ACHN (cell line): ENCODE data around the gene TMEM212.
"Not testable (repeated sequence)": the region's sequence is repeated elsewhere in the genome, so short reads cannot be mapped to it uniquely, and the experiment has no call there.

Experiments
- DNase-seq: peaks from one replicate; pipeline ENCODE4 v3.0.0-alpha.2; 2015
- in situ Hi-C: cut with HindIII; loops from 2 replicates; pipeline ENCODE4 v1.10.0; 2017; ENCODE audit warnings: low sequenced_read_pairs, low pct_ligation_motif_present, low pct_unique_long_range_greater_than_20kb

Gene TMEM212

DNA sequence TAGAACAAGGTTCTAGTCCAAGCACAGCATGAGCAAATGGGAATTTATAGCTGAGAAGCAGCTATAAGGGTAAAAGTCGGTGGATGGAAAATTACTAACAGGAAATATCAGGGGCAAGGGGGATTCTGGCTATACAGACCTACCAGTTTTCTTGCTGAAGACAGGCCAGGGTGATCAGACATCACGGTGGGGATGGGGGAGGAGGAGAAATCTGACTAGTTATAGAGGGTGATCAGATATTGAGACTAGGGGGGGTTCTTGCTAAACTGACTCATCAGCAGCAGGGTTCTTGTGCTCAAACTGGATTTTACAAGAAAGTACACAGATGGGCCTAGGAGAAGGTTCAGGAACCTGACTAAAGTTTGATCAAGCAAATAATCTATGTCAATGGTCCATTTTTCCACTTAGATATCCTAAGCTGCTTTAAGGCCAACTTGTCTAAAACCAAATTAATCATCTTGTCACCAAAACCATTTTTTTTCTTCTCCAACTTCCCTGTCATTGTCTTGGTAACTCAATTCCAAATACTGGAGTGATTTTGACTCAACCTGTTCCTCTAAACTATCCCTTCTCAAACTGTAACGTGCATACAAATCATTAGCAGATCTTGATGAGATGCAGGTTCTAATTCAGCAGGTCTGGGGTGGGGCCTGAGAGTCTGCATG, 4.6 kb downstream of the TMEM212 start:
- in situ Hi-C loops = no loop called here
- DNase-seq = no peak

DNA sequence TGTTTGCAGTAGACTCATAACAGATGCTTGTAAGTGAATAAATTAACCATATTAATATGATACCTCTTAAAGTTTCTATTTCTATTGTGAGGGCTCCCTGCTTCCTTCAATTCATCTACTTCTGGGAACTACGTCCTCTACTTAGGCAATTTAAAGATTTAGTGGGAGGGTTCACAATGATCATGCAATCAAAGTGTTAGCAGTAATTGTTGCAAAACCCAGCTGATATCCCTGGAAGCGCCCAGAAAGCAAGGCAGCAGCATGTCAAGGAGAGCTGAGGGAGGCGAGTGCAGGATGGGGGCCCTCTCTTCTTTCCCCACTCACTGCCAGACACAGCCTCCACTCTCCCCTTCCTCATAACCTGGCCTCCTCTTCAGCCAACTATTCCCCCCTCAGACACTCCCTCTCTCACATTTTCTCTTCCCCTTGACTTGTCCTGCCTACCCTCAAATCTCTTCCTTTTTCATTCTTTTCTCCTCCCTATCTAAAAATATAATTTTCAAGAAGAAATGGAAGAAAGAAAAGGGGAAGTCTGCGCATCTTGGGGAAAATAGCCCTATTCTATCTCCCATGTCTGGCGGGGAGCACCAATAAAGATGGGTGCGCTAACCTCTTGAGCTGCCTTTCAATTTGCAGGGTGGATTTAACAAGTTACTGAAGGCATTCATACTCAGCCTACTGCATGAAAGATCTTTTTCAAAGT, 6.6 kb downstream of the TMEM212 start:
- in situ Hi-C loops = no loop called here
- DNase-seq = no peak

DNA sequence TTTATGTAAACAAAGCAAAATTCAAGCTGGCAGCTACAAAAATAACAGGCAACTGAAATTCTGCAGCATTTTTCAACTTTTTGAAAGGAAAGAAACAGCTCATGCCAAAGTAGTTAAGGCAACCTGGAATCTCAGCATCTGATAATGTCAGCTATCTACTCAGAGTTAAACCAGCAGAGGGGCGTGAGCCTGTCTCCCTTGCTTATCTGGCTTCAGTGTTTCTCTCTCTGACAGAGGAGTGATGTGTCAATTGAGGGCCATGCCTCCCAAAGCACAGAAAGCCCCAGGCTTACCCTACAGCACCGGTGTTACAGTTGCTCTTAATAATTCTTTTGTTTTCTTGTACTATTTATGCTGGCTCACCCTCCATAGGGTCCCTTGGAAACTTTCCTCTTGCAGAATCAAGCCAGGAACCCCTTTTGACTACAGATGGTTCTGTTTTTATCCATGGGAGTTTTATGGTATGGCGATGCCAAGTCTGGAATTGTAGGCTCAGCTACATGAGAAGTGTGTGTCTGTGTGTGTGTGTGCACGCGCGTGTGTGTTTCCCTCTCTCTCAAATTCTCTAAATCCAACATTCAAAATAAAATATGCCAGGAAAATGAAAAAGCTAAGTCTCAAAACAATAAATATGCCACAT, 7.3 kb downstream of the TMEM212 start:
- in situ Hi-C loops = no loop called here
- DNase-seq = no peak

DNA sequence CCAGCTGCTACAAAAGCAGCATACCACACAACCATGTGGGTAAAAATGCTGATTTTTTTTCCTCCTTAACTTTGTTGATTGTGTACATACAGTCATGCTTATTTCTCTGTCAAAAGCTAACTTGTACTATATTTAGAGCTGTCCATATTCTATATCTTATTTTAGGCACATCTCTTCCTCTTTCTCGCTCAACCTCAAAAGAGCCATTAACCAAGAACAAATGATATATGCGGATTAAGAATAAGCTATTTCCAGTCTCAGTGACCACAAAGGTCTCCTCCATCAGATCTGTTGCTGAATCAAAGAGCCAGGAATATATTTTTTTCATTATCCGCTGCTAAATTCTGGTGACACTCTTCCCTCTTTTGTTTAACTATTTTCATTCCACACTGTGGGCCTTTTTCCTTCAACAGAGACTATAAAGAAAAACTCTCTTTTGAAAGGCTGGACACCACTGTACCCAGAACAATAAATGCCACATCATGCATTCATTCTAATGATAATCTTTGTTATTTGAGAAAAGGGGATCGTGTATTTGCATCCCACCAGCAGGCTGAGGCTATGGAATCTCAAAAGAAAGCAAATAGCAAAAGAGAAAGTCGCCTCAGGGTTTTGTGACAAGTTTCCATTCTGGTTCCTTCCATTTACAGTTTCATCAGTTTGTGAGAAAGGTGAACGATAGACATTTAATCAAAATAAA, 8.0 kb downstream of the TMEM212 start:
- DNase-seq = no peak
- in situ Hi-C loops = no loop called here

DNA sequence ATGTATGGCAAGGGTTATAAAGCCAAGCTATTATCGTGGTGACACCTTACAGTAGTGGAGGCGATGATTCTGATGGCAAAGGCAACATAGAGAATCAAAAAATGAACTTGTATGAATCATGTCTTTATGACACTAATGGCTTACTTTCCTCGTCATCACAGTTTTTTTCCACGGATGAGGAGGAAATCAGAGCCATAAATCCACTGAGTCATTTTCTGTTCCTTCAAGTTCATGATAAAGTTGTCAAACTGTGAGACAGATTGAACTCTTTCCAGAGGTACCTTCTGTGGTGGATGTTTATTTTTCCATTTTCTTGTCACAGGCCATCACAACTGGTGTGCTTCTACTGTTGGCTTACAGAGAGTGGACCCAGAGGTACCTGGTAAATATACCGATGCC, 8.5 kb downstream of the TMEM212 start:
- in situ Hi-C loops = no loop called here
- DNase-seq = no peak

DNA sequence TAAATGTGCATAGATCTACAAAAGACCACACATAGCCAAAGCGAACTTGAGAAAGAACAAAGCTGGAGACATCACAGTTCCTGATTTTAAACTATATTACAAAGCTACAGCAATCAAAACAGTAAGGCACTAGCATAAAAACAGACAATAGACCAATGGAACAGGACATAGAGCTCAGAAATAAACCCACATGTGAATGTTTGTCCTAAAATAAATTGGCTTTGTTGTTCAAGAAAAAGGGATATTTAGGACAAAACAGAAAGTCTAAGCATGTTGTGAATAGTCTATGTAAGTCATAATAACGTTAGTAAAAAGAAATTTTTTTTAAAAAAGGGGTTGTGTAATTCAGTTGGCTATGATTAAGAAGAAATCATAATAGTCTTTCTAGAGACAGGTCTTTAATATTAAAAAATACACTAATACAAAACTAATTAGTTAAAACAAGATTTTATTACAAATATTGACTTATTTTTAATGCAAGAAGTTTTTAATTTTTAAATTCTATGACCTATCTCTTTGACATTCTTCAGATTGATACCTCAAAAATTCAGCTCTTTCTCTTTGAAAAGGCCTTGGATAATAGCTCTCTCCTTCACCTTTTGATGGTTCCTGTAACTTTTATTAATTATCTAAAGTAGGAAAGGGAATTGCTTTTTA, 11.6 kb downstream of the TMEM212 start:
- no peak for DNase-seq
- in situ Hi-C loops = no loop called here

DNA sequence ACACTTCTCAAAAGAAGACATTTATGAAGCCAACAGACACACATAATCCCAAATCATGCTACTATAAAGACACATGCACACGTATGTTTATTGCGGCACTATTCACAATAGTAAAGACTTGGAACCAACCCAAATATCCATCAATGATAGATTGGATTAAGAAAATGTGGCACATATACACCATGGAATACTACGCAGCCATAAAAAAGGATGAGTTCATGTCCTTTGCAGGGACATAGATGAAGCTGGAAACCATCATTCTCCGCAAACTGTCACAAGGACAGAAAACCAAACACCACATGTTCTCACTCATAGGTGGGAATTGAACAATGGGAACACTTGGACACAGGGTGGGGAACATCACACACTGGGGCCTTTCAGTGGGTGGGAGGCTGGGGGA, 15.6 kb downstream of the TMEM212 start:
- in situ Hi-C loops, DNase-seq: not testable (repeated sequence)

DNA sequence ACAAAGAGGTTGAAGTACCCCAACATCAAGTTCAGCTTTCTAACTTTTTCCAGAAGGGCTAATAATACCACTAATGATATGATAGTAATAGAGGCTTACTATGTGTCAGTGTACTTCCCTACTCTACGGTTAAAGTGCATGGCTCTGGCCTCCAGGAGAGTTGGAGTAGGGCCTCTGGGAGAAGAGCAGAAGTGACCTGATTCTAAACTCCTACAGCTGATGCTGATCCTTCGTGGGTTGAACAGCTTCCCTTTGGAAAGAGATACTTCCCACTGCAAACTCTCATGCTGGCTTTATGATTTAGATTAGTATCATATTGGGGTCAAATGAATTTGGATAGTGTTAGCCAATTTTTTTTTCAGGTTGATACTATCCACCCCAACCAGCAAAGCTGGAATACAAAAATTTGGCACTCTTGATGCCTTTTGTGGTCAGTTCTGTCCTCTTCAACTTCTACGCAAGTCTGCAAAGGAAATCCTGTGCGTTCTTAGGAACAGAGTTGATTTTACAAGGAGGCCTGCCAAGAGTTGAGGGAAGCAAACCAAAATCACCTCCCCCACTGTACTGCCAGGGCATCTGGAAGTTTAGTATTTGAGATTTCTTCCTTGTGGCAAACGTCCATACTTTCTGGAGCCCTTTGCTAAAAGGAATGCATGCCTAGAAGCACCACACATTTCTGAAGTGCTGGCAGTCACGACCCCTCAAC, 17.8 kb downstream of the TMEM212 start:
- no peak for DNase-seq
- in situ Hi-C loops = no loop called here

DNA sequence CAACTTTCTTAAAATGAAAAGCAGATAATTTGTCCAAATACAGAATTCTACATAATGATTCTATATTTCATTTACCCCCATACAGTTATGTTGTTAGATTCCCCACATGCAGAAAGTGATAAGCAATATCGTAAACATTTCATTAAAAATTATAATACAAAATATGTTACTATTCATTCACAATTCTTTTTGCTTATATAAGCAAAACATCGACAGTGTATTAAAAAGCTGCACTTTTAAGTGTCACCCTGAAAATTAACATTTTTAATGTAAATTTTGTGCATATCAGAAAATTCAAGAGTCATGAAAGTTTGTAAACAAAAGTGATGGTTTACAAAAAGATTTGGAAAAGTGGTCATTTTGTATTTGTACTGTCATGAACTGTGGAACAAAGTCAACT, 19.2 kb downstream of the TMEM212 start:
- in situ Hi-C loops = no loop called here
- DNase-seq = no peak

DNA sequence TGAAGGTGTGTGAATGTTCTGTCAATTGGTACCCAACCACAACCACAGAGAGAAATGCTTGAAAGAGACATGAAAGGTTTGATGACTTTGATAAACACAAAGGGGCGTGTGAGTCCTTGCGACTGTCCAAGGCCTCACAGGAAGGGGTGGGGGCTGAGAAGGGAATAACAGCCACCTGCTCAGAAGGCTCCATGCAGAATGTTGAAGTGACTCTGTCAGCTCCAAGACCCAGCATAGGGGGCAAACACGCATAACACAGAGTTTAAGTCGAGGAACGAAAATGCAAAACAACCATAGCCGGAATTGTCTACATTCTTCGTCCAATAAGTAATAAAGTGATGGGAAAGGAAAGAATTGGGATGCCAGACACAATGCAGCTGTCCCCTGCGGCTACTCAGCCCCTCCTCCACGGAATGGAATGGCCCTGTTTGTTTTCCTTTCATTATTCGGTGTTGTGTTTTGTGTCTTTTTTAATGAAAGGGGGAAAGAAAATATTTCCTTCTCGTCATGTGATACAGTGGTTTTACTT, 19.9 kb downstream of the TMEM212 start:
- DNase-seq = no peak
- in situ Hi-C loops = no loop called here

DNA sequence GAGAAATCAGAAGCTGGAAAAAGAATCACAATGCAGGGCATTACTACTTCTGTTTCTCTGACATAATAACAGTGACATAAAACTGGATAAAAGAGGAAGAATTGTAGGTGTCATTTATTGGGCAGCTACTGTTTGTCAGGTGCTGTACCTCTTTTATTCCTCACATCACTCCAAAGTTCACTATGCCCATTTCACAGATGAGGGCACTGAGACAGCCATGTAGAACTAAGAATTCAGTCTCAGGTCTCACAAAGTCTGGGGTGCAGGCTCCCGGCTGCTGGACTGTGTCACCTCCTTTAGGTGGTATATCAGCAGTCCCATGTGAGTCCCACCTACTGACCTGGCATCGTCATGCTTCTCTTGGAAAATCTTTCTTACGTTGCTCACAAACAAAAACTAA, 20.8 kb downstream of the TMEM212 start:
- in situ Hi-C loops = no loop called here
- no peak for DNase-seq

DNA sequence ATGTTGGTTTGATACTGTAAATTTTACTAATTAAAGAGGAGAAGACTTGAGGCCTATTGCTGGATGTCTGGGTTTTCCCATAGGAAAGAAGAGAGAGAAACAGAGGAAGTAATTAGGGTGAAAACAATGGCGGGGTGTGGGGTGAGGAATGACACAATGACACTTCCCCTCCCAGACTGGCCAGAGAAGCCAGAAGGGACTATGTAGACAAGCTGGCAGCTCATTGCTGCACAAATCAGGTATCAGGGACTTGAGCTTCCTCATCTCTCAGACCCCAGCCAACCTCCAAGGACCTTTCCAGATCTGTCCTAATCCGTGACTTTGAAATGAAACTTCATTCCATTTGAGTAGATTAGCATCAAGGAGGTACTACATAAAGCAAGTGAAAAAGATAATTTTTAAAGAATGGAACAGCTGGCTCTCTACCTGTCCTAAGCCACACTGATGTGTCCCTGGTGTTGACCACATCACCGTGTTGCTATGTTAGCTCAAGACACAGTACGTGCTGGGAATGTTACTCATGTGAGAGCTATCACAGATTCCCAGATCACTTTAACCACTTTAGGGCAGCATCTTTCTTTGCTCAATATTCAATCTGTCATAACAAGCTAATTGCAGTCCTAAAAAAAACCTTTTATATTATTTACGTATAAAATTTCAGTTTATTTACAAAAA, 22.2 kb downstream of the TMEM212 start:
- in situ Hi-C loops = no loop called here
- DNase-seq = no peak

DNA sequence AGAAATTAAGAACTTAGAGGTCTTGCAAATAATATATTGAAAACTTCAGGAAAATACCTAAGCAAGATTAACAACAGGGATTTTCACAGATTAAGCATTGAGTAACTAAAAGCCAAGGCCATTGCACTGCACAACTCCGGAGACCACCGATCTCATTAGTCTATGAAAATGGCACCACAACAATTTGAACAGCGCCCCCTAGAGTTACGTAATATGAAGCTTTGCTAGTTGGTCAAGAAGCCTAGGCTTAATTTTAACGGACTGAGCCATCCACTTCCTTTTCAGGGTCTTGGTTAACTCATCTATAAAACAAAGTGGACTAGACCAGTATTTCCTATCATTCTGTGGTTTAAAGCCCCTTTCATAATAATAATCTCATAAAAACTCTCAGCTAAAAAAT, 24.8 kb downstream of the TMEM212 start:
- DNase-seq = peak; percentile 19
- in situ Hi-C loops = no loop called here

DNA sequence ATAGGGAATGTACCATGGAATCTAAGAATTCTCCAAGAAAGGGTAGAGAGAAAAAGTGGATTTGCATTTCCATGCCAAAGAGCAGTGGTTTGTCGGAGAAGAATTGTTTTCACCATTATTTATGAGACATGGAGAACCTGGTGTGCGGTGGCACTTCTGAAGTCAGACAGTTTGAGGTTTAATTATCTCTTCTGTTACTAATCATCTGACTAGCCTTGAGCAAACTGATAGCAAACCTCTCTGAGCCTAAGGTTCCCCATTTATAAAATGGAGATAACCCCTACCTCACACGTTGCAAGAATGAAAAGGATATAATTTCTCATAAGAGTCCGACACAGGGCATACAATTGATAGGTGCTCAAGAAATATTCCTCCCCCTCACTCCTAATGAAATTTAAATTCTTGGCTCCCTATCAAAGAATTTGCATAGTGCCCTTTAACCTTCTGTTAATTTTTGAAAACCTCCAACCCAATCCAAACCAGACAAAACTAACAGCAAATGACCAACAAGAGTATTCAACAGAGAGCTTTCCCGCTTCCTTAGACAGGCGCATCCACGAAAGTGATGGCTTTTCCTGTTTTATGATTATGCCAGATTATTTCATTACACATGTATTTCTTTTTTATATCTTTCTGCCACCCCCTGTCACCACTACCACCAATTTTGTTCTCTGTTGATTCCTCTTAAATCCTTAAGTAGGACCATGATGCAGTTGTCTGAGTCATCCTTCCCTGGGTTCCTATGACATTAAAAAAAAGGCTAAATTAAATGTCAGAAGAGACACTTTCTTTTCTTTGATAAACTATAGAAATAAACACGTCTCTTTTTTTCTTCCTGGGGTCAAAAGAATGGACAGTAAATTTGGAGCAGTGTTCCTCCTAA, 28.5 kb downstream of the TMEM212 start:
- no peak for DNase-seq
- in situ Hi-C loops = no loop called here

DNA sequence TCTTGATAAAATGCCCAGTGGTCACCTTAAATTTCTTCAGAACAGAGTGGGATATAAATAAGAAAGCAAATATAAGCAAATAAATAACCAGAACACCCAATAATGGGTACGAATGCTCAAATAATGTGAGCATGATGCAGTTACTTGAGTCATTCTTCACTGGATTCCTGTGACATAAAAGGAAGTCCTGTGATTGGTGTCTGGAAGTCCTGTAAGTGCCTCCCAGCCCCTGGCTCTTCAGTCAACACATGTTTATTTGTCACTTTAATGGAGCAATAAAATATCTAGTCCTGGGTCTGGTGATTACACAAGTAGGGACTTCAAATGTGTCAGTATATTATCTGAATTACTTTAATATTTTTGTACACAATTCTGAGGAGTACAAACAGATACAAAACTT, 30.4 kb downstream of the TMEM212 start:
- in situ Hi-C loops = no loop called here
- DNase-seq = peak; percentile 71

DNA sequence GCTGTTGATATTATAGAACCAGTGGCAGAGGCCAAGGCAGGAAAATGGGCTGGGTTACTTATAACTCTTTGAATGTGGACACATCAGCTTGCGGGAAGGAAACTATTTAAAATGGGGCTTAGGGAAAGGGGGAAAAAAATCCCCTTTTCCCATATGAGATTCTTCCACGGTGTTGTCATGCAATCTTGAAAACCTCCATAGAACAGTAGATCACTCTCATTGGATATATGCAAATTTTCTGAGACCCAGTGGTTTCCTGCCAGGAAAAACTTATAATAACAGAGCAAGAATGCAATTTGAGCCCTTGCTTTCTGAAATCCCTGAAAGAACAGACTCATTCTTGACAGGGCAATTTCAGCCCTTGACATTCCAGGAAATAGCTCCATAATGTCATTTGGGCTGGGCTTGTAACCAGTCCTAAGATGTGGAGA, 31.1 kb downstream of the TMEM212 start:
- peak; percentile 92 for DNase-seq
- in situ Hi-C loops = no loop called here

DNA sequence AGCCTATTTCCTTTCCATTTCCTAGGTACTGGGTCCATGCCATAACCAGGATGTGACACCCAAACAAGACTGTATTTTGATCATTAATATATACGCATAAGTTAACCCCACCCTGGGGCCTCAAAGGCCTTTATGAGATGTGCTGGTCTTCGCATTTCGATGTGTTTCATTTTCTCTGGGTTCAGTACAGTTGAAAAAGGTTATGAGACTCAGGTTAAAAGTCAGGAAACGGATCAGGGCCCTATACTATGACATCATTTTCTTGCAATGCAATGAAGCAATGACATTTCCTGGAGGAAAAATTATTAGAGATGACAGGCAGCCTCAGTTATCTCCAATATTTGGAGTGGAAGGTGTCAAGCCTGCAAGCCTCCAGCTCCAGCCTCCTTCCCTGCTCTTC, 31.7 kb downstream of the TMEM212 start:
- DNase-seq = peak; percentile 53
- in situ Hi-C loops = no loop called here
